Tibial nerve (tissue), 4 donors: ENCODE data around the gene CLIC5. TPM values are rescaled to one million over a fixed set of nuclear protein-coding genes. Genes with fewer than 3 reads are reported as not detected.

Experiments used
- DNase-seq, 2 donors: peaks; one replicate each; pipeline ENCODE4 v3.0.0-alpha.2; 2019; ENCODE audit warnings: low spot score in 2 of 2
- H3K27ac ChIP-seq, 4 donors: fragments of 200-600 bp; sonication (generic) in 3 of 4; one replicate each; pipeline ENCODE4 v1.5.1; 2017 to 2019; ENCODE audit warnings: mild to moderate bottlenecking in 1 of 4
- H3K27me3 ChIP-seq, 2 donors: fragments of 200-600 bp; sonication (generic) in 1 of 2; one replicate each; pipeline versions ENCODE4 v1.5.1 to v1.6.0; 2017 to 2019
- H3K36me3 ChIP-seq, 3 donors: fragments of 200-600 bp; sonication (generic); one replicate each; pipeline ENCODE4 v1.5.1; 2018 to 2019
- H3K4me1 ChIP-seq, 4 donors: fragments of 200-600 bp; sonication (generic) in 3 of 4; one replicate each; pipeline ENCODE4 v1.5.1; 2017 to 2019
- H3K4me3 ChIP-seq, 4 donors: fragments of 200-600 bp; sonication (generic) in 3 of 4; one replicate each; pipeline ENCODE4 v1.5.1; 2017 to 2019; ENCODE audit warnings: mild to moderate bottlenecking in 1 of 4, moderate library complexity in 1 of 4
- H3K9me3 ChIP-seq, 4 donors: fragments of 200-600 bp; sonication (generic) in 3 of 4; one replicate each; pipeline ENCODE4 v1.5.1; 2017 to 2019
- EP300 ChIP-seq, 2 donors: sonication (generic); formaldehyde crosslinking; IDR thresholded peaks; one replicate each; pipeline ENCODE4 v1.6.1; 2017; ENCODE audit warnings: antibody characterized with exemption in 2 of 2, mild to moderate bottlenecking in 1 of 2
- POLR2A ChIP-seq, 2 donors: fragments of 450-650 bp; IDR thresholded peaks; one replicate each; pipeline ENCODE4 v1.6.1; 2017; ENCODE audit warnings: antibody characterized with exemption in 2 of 2, mild to moderate bottlenecking in 2 of 2, moderate library complexity in 2 of 2
- WGBS, 2 donors: methylation state at CpG; one replicate each; pipeline ENCODE4 v1.1.5; 2018; 5-methylcytosine and 5-hydroxymethylcytosine counted together
- total RNA-seq, 4 donors: library from RNA; depleted of rRNA; stranded (reverse); fragments of >200 nt; gene quantifications; one replicate each; pipeline ENCODE4 v1.1.0, GENCODE V29; 2016
- TF ChIP-seq, protein P1 (sequence below), 5 experiments: fragments of 200-600 bp in 3 of 5; fragments of 450-650 bp in 2 of 5; sonication (generic) in 3 of 5; IDR thresholded peaks; one replicate each; pipeline ENCODE4 v1.5.1; 2016 to 2019; ENCODE audit warnings: antibody characterized with exemption in 5 of 5, mild to moderate bottlenecking in 3 of 5, moderate library complexity in 2 of 5

The CLIC5 gene
- total RNA-seq, 4 donors from 2014 or later = 6.6 to 47.2 (median 34.8) TPM

DNA sequence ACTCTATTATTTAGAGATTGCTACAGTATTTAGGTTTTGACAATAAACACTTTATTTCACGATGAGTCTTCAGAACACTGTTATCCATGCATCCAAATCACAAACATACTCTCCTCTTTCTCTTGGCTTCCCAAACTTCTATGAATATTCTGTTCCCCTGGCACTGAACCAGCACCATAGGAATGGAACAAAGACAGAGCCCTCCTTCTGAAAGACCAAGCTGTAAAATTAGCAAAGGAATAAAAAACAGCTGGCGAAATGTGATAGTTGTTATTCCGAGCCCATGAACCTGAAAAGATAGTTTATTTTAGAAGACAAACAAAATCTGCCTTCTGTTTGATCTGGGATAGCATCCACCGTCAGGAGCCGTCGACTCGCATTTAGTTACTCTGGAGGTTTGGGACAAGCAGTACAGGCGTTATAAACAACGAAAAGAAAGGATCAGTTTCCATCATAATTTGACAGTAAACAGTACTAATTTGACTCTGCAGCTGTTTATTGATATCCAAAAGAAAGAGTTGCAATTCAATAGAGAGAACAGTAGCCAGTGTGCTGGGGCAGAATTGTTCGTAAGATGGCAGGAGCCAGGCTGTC lies 161.4 kb downstream of the CLIC5 start:
- no peak overlapping the region for H3K4me3 ChIP-seq
- H3K4me1 ChIP-seq = peaks cover 0 to 5% (median 0%) of the 10 kb centered on the region in 4 donors
- TF ChIP-seq POLR2A (IDR thresholded peaks at IDR 0.05) (no peak), EP300 (IDR thresholded peaks at IDR 0.05) (no peak)
- TF ChIP-seq, protein P1, sequence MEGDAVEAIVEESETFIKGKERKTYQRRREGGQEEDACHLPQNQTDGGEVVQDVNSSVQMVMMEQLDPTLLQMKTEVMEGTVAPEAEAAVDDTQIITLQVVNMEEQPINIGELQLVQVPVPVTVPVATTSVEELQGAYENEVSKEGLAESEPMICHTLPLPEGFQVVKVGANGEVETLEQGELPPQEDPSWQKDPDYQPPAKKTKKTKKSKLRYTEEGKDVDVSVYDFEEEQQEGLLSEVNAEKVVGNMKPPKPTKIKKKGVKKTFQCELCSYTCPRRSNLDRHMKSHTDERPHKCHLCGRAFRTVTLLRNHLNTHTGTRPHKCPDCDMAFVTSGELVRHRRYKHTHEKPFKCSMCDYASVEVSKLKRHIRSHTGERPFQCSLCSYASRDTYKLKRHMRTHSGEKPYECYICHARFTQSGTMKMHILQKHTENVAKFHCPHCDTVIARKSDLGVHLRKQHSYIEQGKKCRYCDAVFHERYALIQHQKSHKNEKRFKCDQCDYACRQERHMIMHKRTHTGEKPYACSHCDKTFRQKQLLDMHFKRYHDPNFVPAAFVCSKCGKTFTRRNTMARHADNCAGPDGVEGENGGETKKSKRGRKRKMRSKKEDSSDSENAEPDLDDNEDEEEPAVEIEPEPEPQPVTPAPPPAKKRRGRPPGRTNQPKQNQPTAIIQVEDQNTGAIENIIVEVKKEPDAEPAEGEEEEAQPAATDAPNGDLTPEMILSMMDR (IDR thresholded peaks at IDR 0.05) = no peak
- H3K9me3 ChIP-seq = no peaks in the 10 kb centered on the region
- no peak overlapping the region for H3K27ac ChIP-seq
- 51% methylated on average over 10 of the region's 10 CpGs for WGBS, 2 donors
- H3K36me3 ChIP-seq = no peaks in the 10 kb centered on the region
- no peak for DNase-seq
- no peaks in the 10 kb centered on the region for H3K27me3 ChIP-seq

DNA sequence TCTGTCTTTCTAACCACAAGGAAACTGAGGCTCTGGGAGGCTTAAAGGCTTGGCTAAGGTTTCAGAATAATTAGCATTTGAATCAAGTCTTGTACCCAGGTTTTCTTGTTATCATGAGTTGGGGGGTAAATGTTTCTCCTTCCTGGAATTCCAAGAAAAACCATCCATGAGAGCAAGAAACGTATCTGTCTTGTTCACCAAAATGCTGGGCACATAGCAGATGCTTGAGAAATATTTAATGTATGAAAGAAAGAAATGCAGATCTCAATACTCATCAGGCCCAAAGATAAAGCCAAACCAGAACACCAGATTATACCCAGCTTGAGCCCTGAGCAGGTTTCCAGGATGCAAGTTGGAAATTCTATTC lies 164.6 kb downstream of the CLIC5 start:
- Histone ChIP-seq H3K36me3 (no peaks in the 10 kb centered on the region), H3K4me1 (peaks cover 0 to 3% (median 0%) of the 10 kb centered on the region in 4 donors), H3K4me3 (no peak overlapping the region), H3K27ac (no peak overlapping the region), H3K9me3 (no peaks in the 10 kb centered on the region), H3K27me3 (no peaks in the 10 kb centered on the region)
- WGBS, 2 donors = 71 to 85% methylated on average over 1 of the region's 1 CpG
- TF ChIP-seq POLR2A (IDR thresholded peaks at IDR 0.05) = no peak
- TF ChIP-seq EP300 (IDR thresholded peaks at IDR 0.05) = no peak
- TF ChIP-seq, protein P1 (IDR thresholded peaks at IDR 0.05) = no peak
- no peak for DNase-seq

DNA sequence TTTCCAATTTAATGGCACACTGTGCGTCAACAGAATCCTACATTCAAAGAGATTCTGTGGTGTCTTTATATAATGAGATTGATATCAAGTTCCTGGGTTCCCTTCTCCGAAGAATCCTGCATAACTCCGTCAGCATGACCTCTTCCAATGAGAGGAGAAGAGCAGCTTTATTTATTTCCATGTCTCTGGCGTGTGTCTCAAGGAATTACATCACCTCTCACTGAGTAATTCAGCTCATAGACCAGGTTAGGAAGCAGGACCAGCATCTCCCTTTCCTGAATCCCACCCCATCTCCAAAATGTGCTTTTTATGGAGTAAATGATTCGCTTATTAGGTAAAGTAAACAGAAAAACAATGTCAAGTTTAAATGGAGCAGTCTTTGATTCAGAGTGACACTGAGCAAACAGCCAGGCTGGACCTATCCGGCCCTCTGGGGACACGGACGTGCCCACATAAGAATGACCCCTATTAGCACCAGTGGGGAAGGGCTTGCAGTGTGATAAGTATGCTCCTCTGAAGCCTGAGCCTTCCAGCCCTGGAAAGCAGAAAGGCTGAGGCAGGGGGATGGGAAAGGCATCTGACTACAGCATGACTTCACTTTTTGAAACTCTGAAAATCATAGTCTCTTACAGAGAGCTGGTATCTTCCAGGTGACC lies 165.2 kb downstream of the CLIC5 start:
- Histone ChIP-seq H3K9me3 (no peaks in the 10 kb centered on the region), H3K27ac (no peak overlapping the region), H3K27me3 (no peaks in the 10 kb centered on the region), H3K36me3 (no peaks in the 10 kb centered on the region), H3K4me1 (no peaks in the 10 kb centered on the region), H3K4me3 (no peak overlapping the region)
- TF ChIP-seq, protein P1 (IDR thresholded peaks at IDR 0.05) = no peak
- no peak for TF ChIP-seq EP300 (IDR thresholded peaks at IDR 0.05)
- TF ChIP-seq POLR2A (IDR thresholded peaks at IDR 0.05) = no peak
- DNase-seq = no peak
- 55 to 57% methylated on average over 8 of the region's 8 CpGs for WGBS, 2 donors

DNA sequence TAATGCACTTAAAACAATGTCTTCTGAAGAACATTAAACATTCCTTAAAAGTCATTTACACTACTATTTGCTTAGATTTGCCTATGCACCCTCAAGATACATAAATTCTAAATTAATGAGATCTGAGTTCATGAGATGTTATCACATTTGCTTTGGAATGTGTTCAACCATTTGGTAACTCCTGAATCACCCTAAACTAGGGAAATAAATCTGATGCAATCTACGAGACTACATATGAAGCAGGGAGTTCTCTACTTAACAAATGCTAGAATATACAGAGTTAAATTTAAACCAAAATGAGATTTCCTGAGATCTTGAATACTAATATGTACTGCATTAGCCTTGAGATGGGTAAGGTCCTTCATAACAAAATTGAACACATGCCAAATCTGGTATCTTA lies 170.1 kb downstream of the CLIC5 start:
- Histone ChIP-seq H3K36me3 (no peaks in the 10 kb centered on the region), H3K9me3 (no peaks in the 10 kb centered on the region), H3K27ac (no peak overlapping the region), H3K4me1 (no peaks in the 10 kb centered on the region), H3K4me3 (no peak overlapping the region), H3K27me3 (no peaks in the 10 kb centered on the region)
- no peak for TF ChIP-seq POLR2A (IDR thresholded peaks at IDR 0.05)
- TF ChIP-seq EP300 (IDR thresholded peaks at IDR 0.05) = no peak
- TF ChIP-seq, protein P1 (IDR thresholded peaks at IDR 0.05) = no peak
- DNase-seq = no peak
- WGBS, 2 donors = 87 to 90% methylated on average over 1 of the region's 1 CpG

DNA sequence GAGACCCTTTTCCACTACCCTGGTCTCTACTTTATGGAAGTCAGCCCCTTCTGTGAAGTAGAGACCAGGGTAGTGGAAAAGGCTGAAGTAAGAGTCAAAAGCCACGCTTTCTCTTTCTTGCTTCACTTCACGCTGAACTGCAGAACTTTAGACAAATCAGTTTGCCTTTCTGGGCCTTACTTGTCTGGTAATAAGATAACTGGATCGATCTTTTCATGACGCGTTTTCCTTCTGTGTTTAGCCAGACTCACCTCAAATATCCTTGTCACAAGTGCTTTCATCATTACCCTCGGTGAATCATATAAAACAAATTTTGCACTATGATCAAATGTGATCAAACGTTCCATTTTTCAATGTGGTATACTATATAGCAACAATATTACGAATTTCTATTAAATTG lies 170.7 kb downstream of the CLIC5 start:
- no peaks in the 10 kb centered on the region for H3K4me1 ChIP-seq
- no peak for TF ChIP-seq POLR2A (IDR thresholded peaks at IDR 0.05)
- TF ChIP-seq EP300 (IDR thresholded peaks at IDR 0.05) = no peak
- TF ChIP-seq, protein P1 (IDR thresholded peaks at IDR 0.05) = no peak
- 93 to 94% methylated on average over 8 of the region's 8 CpGs for whole genome bisulfite sequencing, 2 donors
- no peaks in the 10 kb centered on the region for H3K9me3 ChIP-seq
- H3K27ac ChIP-seq = no peak overlapping the region
- H3K36me3 ChIP-seq = no peaks in the 10 kb centered on the region
- H3K27me3 ChIP-seq = no peaks in the 10 kb centered on the region
- no peak overlapping the region for H3K4me3 ChIP-seq
- DNase-seq = no peak
